ENCODE measurements around the gene SRSF12.

- TF ChIP-seq ZNF384 (IDR thresholded peaks at IDR 0.05) (no peak), PKNOX1 (IDR thresholded peaks at IDR 0.05) (no peak), NFRKB (IDR thresholded peaks at IDR 0.05) (no peak), BHLHE40 (IDR thresholded peaks at IDR 0.05; ENCODE audit: borderline replicate concordance) (no peak), CTBP1 (IDR thresholded peaks at IDR 0.05; ENCODE audit: borderline replicate concordance) (no peak), L3MBTL2 (conservative IDR thresholded peaks at IDR 0.05) (no peak), FOXA1 (IDR thresholded peaks at IDR 0.05) (no peak), SUZ12 (IDR thresholded peaks at IDR 0.05) (no peak), ELF4 (IDR thresholded peaks at IDR 0.05) (no peak), FOXK2 (IDR thresholded peaks at IDR 0.05) (no peak), FOXM1 (IDR thresholded peaks at IDR 0.05; ENCODE audit: borderline replicate concordance) (no peak)
Measured at GRCh38 chr6:89120371-89120770, 2.5 kb upstream of the SRSF12 start.
